ENCODE results near the gene SEPTIN8. TPM values are rescaled to one million over a fixed set of nuclear protein-coding genes. Genes with fewer than 3 reads are reported as not detected.

Gene SEPTIN8
- total and polyA plus RNA-seq, 10 of the 15 experiments (the other 5 are each of a cell fraction or from before 2014, with no cell fraction given), result 6.1 to 96.1 (median 29.4) TPM

- TF ChIP-seq SKIL (IDR thresholded peaks at IDR 0.05; ENCODE audit: low read depth, poor library complexity, severe bottlenecking), result no peak
- TF ChIP-seq SMAD1 (IDR thresholded peaks at IDR 0.05; ENCODE audit: low read depth, partially characterized antibody), result no peak
- no peak for TF ChIP-seq NKRF (conservative IDR thresholded peaks at IDR 0.05)
- peak; percentile 44; the same call in 1 of the 2 replicates for TF ChIP-seq RELB (IDR thresholded peaks at IDR 0.05; ENCODE audit: low read depth)
- no peak for TF ChIP-seq MTA3 (IDR thresholded peaks at IDR 0.05; ENCODE audit: borderline replicate concordance, low read length)
- TF ChIP-seq EZH2 (IDR thresholded peaks at IDR 0.05; ENCODE audit: borderline replicate concordance, control insufficient read depth, low read depth, low read length), result no peak
- no peak for TF ChIP-seq WRNIP1 (IDR thresholded peaks at IDR 0.05; ENCODE audit: borderline replicate concordance, low read depth, low read length)
- TF ChIP-seq MTA2 (IDR thresholded peaks at IDR 0.05; ENCODE audit: low read depth), result peak; percentile 54; the same call in 1 of the 2 replicates
- peak; percentile 17 to 59; a peak in 2 of 4 replicates for TF ChIP-seq EP300 (IDR thresholded peaks at IDR 0.05; ENCODE audit: borderline replicate concordance in 1 of 2, control insufficient read depth in 1 of 2, low read depth in 2 of 2, low read length in 2 of 2)
- no peak; the same call in 1 of the 2 replicates for TF ChIP-seq HDGF (IDR thresholded peaks at IDR 0.05)
- TF ChIP-seq CEBPB (IDR thresholded peaks at IDR 0.05; ENCODE audit: borderline replicate concordance in 1 of 2, low read depth in 2 of 2, low read length in 2 of 2), result no peak
- TF ChIP-seq RUNX3 (IDR thresholded peaks at IDR 0.05; ENCODE audit: low read length), result no peak
- no peak for TF ChIP-seq FOS (IDR thresholded peaks at IDR 0.05; ENCODE audit: borderline replicate concordance, extremely low read depth, insufficient read length)
- TF ChIP-seq KLF5 (IDR thresholded peaks at IDR 0.05; ENCODE audit: partially characterized antibody), result no peak
- no peak for TF ChIP-seq FOXK2 (IDR thresholded peaks at IDR 0.05)
- TF ChIP-seq USF1 (IDR thresholded peaks at IDR 0.05; ENCODE audit: borderline replicate concordance, extremely low read length, insufficient read depth, low read depth, low read length), result no peak
- no peak for TF ChIP-seq RB1 (IDR thresholded peaks at IDR 0.05; ENCODE audit: borderline replicate concordance)
- no peak for TF ChIP-seq BCL11A (IDR thresholded peaks at IDR 0.05; ENCODE audit: low read depth, low read length)
- TF ChIP-seq ATF7 (IDR thresholded peaks at IDR 0.05; ENCODE audit: low read depth), result peak; percentile 21; the same call in 1 of the 2 replicates
- no peak for TF ChIP-seq ZNF207 (IDR thresholded peaks at IDR 0.05; ENCODE audit: borderline replicate concordance)
- 0 out of 2 replicates have a peak, but pooled peaks have one; percentile 25 for TF ChIP-seq ELK1 (IDR thresholded peaks at IDR 0.05; ENCODE audit: low read depth, low read length)
- TF ChIP-seq RFX5 (IDR thresholded peaks at IDR 0.05; ENCODE audit: low read depth, low read length), result no peak
Observed at GRCh38 chr5:132807163-132807838, 30.3 kb upstream of the SEPTIN8 start (continued).

Measured in GM12878 (cell line).